Neutrophil (primary cell): ENCODE measurements around the gene OPRD1.
"Not testable (repeated sequence)": the region's sequence is repeated elsewhere in the genome, so short reads cannot be mapped to it uniquely, and the experiment has no call there.

Source experiments
- H3K27ac ChIP-seq: fragments of 200-600 bp; sonication (generic); 2 replicates; pipeline ENCODE4 v1.5.1; 2016; ENCODE audit warnings: mild to moderate bottlenecking, moderate library complexity
- H3K27me3 ChIP-seq: fragments of 200-600 bp; sonication (generic); 2 replicates; pipeline ENCODE4 v1.6.0; 2016; ENCODE audit warnings: mild to moderate bottlenecking
- H3K36me3 ChIP-seq: fragments of 200-600 bp; sonication (generic); 2 replicates; pipeline ENCODE4 v1.5.1; 2017
- H3K4me1 ChIP-seq, 2 experiments: fragments of 200-600 bp in 1 of 2; sonication (generic) in 1 of 2; 1 replicate in 1 of 2; 2 replicates in 1 of 2; pipeline versions ENCODE4 v1.5.1 to v1.6.1; 2013 to 2016; ENCODE audit warnings: low read depth in 1 of 2, low read length in 1 of 2, mild to moderate bottlenecking in 1 of 2, moderate library complexity in 1 of 2; ENCODE audit not compliant: control insufficient read depth in 1 of 2, insufficient read depth in 1 of 2
- H3K4me3 ChIP-seq, 2 experiments: fragments of 200-600 bp in 1 of 2; sonication (generic) in 1 of 2; 1 replicate in 1 of 2; 2 replicates in 1 of 2; pipeline ENCODE4 v1.5.1; 2013 to 2016; ENCODE audit warnings: low read depth in 1 of 2, low read length in 1 of 2, mild to moderate bottlenecking in 1 of 2, moderate library complexity in 1 of 2
- H3K9me3 ChIP-seq: fragments of 200-600 bp; sonication (generic); 2 replicates; pipeline ENCODE4 v1.5.1; 2016
- CTCF ChIP-seq: fragments of 200-600 bp; sonication (generic); IDR thresholded peaks from 2 replicates; pipeline ENCODE4 v1.5.1; 2016; ENCODE audit warnings: antibody characterized with exemption

The OPRD1 gene

GRCh38 chr1:28782011-28782410, 30.0 kb upstream of the OPRD1 start:
- TF ChIP-seq CTCF: no peak
- no peaks in the 10 kb centered on the region for H3K27me3 ChIP-seq
- H3K9me3 ChIP-seq: no peaks in the 10 kb centered on the region
- no peak overlapping the region for H3K4me3 ChIP-seq
- H3K36me3 ChIP-seq: no peaks in the 10 kb centered on the region
- peaks cover 26 to 32% of the 10 kb centered on the region in 2 experiments for H3K4me1 ChIP-seq
- no peak overlapping the region for H3K27ac ChIP-seq

- Histone ChIP-seq H3K9me3 (no peaks in the 10 kb centered on the region), H3K36me3 (no peaks in the 10 kb centered on the region), H3K27ac (no peak overlapping the region), H3K4me1 (peaks cover 26 to 32% of the 10 kb centered on the region in 2 experiments), H3K27me3 (no peaks in the 10 kb centered on the region), H3K4me3 (no peak overlapping the region)
- TF ChIP-seq CTCF: no peak
Observed at GRCh38 chr1:28783363-28783762, 28.6 kb upstream of the OPRD1 start.

GRCh38 chr1:28789412-28789811, 22.6 kb upstream of the OPRD1 start:
- H3K4me3 ChIP-seq: no peak overlapping the region
- H3K27ac ChIP-seq: no peak overlapping the region
- H3K4me1 ChIP-seq: peaks cover 3 to 9% of the 10 kb centered on the region in 2 experiments
- no peaks in the 10 kb centered on the region for H3K27me3 ChIP-seq
- no peaks in the 10 kb centered on the region for H3K9me3 ChIP-seq
- no peaks in the 10 kb centered on the region for H3K36me3 ChIP-seq
- TF ChIP-seq CTCF: no peak

- no peak for TF ChIP-seq CTCF
- no peak overlapping the region for H3K27ac ChIP-seq
Observed at GRCh38 chr1:28789816-28790215, 22.2 kb upstream of the OPRD1 start.

GRCh38 chr1:28790377-28791035, 21.5 kb upstream of the OPRD1 start:
- no peak overlapping the region for H3K27ac ChIP-seq
- H3K4me3 ChIP-seq: no peak overlapping the region
- TF ChIP-seq CTCF: no peak
- H3K4me1 ChIP-seq: peaks cover 3% of the 10 kb centered on the region in 2 experiments
- H3K36me3 ChIP-seq: no peaks in the 10 kb centered on the region
- no peaks in the 10 kb centered on the region for H3K27me3 ChIP-seq
- no peaks in the 10 kb centered on the region for H3K9me3 ChIP-seq

More at GRCh38 chr1:28789816-28790215, 22.2 kb upstream of the OPRD1 start:
- H3K27me3 ChIP-seq: no peaks in the 10 kb centered on the region
- no peaks in the 10 kb centered on the region for H3K36me3 ChIP-seq
- peaks cover 3 to 8% of the 10 kb centered on the region in 2 experiments for H3K4me1 ChIP-seq
- no peak overlapping the region for H3K4me3 ChIP-seq
- no peaks in the 10 kb centered on the region for H3K9me3 ChIP-seq

- H3K4me1 ChIP-seq, H3K27ac ChIP-seq, H3K4me3 ChIP-seq, H3K36me3 ChIP-seq, H3K9me3 ChIP-seq: not testable (repeated sequence)
- peaks cover 11% of the 10 kb centered on the region for H3K27me3 ChIP-seq
Observed at GRCh38 chr1:28791929-28792328, 20.0 kb upstream of the OPRD1 start.
